ENCODE measurements around the gene CBARP.
A peak's percentile ranks its signal among the peaks of the same experiment; 100 is the strongest.

GRCh38 chr19:1279782-1280341, 42.1 kb upstream of the CBARP start:
- TF ChIP-seq CTCF (IDR thresholded peaks at IDR 0.05): peak; percentile 92
- TF ChIP-seq ZSCAN18 (CRISPR knock-in tag; IDR thresholded peaks at IDR 0.05): no peak
- TF ChIP-seq GTF2I (CRISPR knock-in tag; conservative IDR thresholded peaks at IDR 0.05): no peak
- no peak for TF ChIP-seq MYBL2 (CRISPR knock-in tag; IDR thresholded peaks at IDR 0.05)
- TF ChIP-seq RELA (CRISPR knock-in tag; IDR thresholded peaks at IDR 0.05; ENCODE audit: borderline replicate concordance): no peak
- TF ChIP-seq USF2 (CRISPR knock-in tag; IDR thresholded peaks at IDR 0.05): no peak
- TF ChIP-seq CREB1 (CRISPR knock-in tag; IDR thresholded peaks at IDR 0.05): no peak
- no peak for TF ChIP-seq ZNF281 (CRISPR knock-in tag; IDR thresholded peaks at IDR 0.05)
- no peak for TF ChIP-seq TEAD4 (CRISPR knock-in tag; IDR thresholded peaks at IDR 0.05)
- no peak for TF ChIP-seq FOXJ3 (CRISPR knock-in tag; IDR thresholded peaks at IDR 0.05; ENCODE audit: borderline replicate concordance)
- no peak for TF ChIP-seq JUN (CRISPR knock-in tag; IDR thresholded peaks at IDR 0.05)
- TF ChIP-seq, protein P1, sequence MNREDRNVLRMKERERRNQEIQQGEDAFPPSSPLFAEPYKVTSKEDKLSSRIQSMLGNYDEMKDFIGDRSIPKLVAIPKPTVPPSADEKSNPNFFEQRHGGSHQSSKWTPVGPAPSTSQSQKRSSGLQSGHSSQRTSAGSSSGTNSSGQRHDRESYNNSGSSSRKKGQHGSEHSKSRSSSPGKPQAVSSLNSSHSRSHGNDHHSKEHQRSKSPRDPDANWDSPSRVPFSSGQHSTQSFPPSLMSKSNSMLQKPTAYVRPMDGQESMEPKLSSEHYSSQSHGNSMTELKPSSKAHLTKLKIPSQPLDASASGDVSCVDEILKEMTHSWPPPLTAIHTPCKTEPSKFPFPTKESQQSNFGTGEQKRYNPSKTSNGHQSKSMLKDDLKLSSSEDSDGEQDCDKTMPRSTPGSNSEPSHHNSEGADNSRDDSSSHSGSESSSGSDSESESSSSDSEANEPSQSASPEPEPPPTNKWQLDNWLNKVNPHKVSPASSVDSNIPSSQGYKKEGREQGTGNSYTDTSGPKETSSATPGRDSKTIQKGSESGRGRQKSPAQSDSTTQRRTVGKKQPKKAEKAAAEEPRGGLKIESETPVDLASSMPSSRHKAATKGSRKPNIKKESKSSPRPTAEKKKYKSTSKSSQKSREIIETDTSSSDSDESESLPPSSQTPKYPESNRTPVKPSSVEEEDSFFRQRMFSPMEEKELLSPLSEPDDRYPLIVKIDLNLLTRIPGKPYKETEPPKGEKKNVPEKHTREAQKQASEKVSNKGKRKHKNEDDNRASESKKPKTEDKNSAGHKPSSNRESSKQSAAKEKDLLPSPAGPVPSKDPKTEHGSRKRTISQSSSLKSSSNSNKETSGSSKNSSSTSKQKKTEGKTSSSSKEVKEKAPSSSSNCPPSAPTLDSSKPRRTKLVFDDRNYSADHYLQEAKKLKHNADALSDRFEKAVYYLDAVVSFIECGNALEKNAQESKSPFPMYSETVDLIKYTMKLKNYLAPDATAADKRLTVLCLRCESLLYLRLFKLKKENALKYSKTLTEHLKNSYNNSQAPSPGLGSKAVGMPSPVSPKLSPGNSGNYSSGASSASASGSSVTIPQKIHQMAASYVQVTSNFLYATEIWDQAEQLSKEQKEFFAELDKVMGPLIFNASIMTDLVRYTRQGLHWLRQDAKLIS (CRISPR knock-in tag; IDR thresholded peaks at IDR 0.05; ENCODE audit: borderline replicate concordance): no peak
